OCI-LY3 (cell line): Measurements from ENCODE around the gene ARID1B.

Experiments
- H2AFZ ChIP-seq: fragments of 200-600, 300-600 bp; shearing (Covaris generic); 2 replicates; pipeline ENCODE4 v1.6.0; 2014; ENCODE audit warnings: antibody characterized with exemption, low read depth, low read length
- H3K27ac ChIP-seq: fragments of 200-600, 300-600 bp; sonication (generic); 2 replicates; pipeline ENCODE4 v1.5.1; 2014; ENCODE audit warnings: mild to moderate bottlenecking, low read length, moderate library complexity, mixed read lengths
- H3K27me3 ChIP-seq: fragments of 200-600, 300-600 bp; sonication (generic); 2 replicates; pipeline ENCODE4 v1.6.1; 2014; ENCODE audit warnings: low read depth, low read length, mixed read lengths
- H3K36me3 ChIP-seq: fragments of 200-600, 300-600 bp; sonication (generic); replicated peaks from 2 replicates; pipeline ENCODE3; 2014; ENCODE audit warnings: low read depth, low read length, mixed read lengths
- H3K4me1 ChIP-seq: fragments of 300-600, 200-600 bp; sonication (generic); 2 replicates; pipeline ENCODE4 v1.6.1; 2014; ENCODE audit warnings: low read length, mixed read lengths
- H3K4me2 ChIP-seq: fragments of 200-600, 300-600 bp; sonication (generic); 2 replicates; pipeline ENCODE4 v1.6.1; 2014; ENCODE audit warnings: low read length, mixed read lengths
- H3K4me3 ChIP-seq: fragments of 300-600, 200-600 bp; sonication (generic); 2 replicates; pipeline ENCODE4 v1.5.1; 2014; ENCODE audit warnings: antibody characterized with exemption, mild to moderate bottlenecking, low read length, moderate library complexity
- H3K79me2 ChIP-seq: fragments of 300-600, 200-600 bp; shearing (Covaris generic); 2 replicates; pipeline ENCODE4 v1.6.1; 2014; ENCODE audit warnings: mild to moderate bottlenecking, low read length, mixed read lengths
- H3K9ac ChIP-seq: fragments of 300-600, 200-600 bp; shearing (Covaris generic); 2 replicates; pipeline ENCODE4 v1.6.0; 2014; ENCODE audit warnings: mild to moderate bottlenecking, low read length, moderate library complexity
- H3K9me3 ChIP-seq: fragments of 200-600, 300-600 bp; shearing (Covaris generic); 2 replicates; pipeline ENCODE4 v1.6.1; 2014; ENCODE audit warnings: low read length, mixed read lengths; ENCODE audit not compliant: insufficient read depth
- H4K20me1 ChIP-seq: fragments of 200-600, 300-600 bp; sonication (generic); 2 replicates; pipeline ENCODE4 v1.6.1; 2016; ENCODE audit warnings: low read length, mixed read lengths; ENCODE audit not compliant: insufficient read depth
- EZH2phosphoT487 ChIP-seq: fragments of 200-600 bp; shearing (Covaris generic); IDR thresholded peaks from 2 replicates; pipeline ENCODE4 v1.6.1; 2018; ENCODE audit warnings: antibody characterized with exemption, mixed run types, low read depth
- TF ChIP-seq, protein P1 (sequence below): fragments of 200-600, 300-600 bp; sonication (generic); IDR thresholded peaks from 2 replicates; pipeline ENCODE4 v1.5.1; 2014; ENCODE audit warnings: antibody characterized with exemption, low read length, low read depth

The ARID1B gene

GRCh38 chr6:157021344-157021992 is 244.3 kb downstream of the ARID1B start:
- H3K27me3 ChIP-seq, result no peaks in the 10 kb centered on the region
- no peaks in the 10 kb centered on the region for H3K36me3 ChIP-seq
- peak overlapping the region; percentile 84 for H3K27ac ChIP-seq
- TF ChIP-seq, protein P1, sequence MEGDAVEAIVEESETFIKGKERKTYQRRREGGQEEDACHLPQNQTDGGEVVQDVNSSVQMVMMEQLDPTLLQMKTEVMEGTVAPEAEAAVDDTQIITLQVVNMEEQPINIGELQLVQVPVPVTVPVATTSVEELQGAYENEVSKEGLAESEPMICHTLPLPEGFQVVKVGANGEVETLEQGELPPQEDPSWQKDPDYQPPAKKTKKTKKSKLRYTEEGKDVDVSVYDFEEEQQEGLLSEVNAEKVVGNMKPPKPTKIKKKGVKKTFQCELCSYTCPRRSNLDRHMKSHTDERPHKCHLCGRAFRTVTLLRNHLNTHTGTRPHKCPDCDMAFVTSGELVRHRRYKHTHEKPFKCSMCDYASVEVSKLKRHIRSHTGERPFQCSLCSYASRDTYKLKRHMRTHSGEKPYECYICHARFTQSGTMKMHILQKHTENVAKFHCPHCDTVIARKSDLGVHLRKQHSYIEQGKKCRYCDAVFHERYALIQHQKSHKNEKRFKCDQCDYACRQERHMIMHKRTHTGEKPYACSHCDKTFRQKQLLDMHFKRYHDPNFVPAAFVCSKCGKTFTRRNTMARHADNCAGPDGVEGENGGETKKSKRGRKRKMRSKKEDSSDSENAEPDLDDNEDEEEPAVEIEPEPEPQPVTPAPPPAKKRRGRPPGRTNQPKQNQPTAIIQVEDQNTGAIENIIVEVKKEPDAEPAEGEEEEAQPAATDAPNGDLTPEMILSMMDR, result peak; percentile 22; the same call in 1 of the 2 replicates
- TF ChIP-seq EZH2phosphoT487, result no peak
- peaks cover 48% of the 10 kb centered on the region for H3K79me2 ChIP-seq
- peak overlapping the region; percentile 91 for H3K4me3 ChIP-seq
- peak overlapping the region; percentile 41; the same call in 1 of the 2 replicates for H2AFZ ChIP-seq
- peaks cover 14% of the 10 kb centered on the region for H4K20me1 ChIP-seq
- H3K4me1 ChIP-seq, result peaks cover 20% of the 10 kb centered on the region
- H3K9ac ChIP-seq, result peak overlapping the region; percentile 85
- H3K4me2 ChIP-seq, result peak overlapping the region; percentile 81
- H3K9me3 ChIP-seq, result no peaks in the 10 kb centered on the region

DNA sequence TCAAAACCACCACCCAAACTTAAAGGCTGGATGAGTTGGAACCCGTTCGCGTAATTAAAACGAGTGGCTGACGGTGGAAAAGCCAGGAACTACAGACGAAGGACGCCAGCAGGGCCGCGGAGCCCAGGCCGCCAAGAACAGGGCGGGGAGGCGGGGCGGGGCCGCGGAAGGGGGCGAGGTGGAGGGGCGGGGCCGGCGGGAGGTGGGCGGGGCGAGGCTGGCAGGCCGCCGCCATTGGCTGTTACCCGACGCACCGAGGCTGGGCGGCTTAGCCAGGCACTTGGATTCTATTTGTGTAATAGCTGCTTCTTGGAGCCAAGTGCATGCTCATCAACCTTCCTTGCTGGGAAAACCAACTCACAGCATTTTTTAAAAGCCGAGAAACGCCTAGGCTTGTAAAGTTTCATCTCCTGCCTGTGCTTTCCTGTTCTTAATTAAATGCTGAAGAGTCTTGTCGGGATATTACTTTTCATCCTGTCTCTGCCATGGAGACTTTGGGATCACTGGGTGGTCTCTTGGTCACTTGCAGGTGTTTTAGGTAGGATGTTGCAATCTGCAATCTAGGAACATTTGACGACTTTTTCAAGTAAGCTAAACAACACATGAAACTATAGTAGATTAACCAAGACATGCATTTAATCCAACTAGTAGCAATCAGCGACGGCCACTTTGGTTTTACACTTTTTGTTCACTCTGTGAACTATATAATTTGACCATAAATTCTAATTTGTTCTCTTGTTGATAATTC is 245.0 kb downstream of the ARID1B start:
- Histone ChIP-seq H3K4me1 (peaks cover 20% of the 10 kb centered on the region), H3K79me2 (peaks cover 45% of the 10 kb centered on the region), H3K36me3 (no peaks in the 10 kb centered on the region), H4K20me1 (peaks cover 14% of the 10 kb centered on the region), H3K4me3 (peak overlapping the region; percentile 91), H3K27ac (peak overlapping the region; percentile 84), H3K27me3 (no peaks in the 10 kb centered on the region), H2AFZ (peak overlapping the region; percentile 41; the same call in 1 of the 2 replicates), H3K9ac (peak overlapping the region; percentile 85), H3K9me3 (no peaks in the 10 kb centered on the region), H3K4me2 (peak overlapping the region; percentile 89)
- TF ChIP-seq, protein P1, result no peak
- no peak for TF ChIP-seq EZH2phosphoT487

DNA sequence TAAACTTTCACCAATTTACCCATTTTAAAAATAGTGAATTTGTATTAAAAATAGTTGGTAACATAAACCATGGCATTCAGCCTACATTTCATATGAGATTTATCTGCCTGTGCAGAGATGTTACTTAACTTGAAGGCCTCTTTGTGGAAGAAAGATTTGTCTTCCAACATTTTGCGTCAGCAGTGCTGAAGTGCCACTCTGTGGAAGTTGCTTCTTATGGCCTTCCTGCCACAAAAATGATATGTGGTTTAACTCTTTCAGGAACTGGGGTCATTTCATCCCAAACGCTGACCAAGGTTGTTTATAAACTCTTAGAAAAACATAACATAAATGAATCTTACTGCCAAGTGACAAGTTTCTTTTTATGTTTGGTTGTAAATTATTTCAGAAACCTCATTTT is 246.8 kb downstream of the ARID1B start:
- Histone ChIP-seq H4K20me1 (peaks cover 12% of the 10 kb centered on the region), H3K4me2 (no peak overlapping the region), H3K27me3 (no peaks in the 10 kb centered on the region), H2AFZ (no peak overlapping the region), H3K79me2 (peaks cover 41% of the 10 kb centered on the region), H3K9ac (no peak overlapping the region), H3K27ac (no peak overlapping the region), H3K36me3 (no peaks in the 10 kb centered on the region), H3K9me3 (no peaks in the 10 kb centered on the region), H3K4me1 (peaks cover 15% of the 10 kb centered on the region), H3K4me3 (no peak overlapping the region)
- TF ChIP-seq EZH2phosphoT487, result no peak
- TF ChIP-seq, protein P1, result no peak

GRCh38 chr6:157024745-157025144 is 247.6 kb downstream of the ARID1B start:
- Histone ChIP-seq H2AFZ (no peak overlapping the region), H3K4me2 (no peak overlapping the region)
- no peak for TF ChIP-seq EZH2phosphoT487
- TF ChIP-seq, protein P1, result no peak

More at GRCh38 chr6:157024745-157025144, 247.6 kb downstream of the ARID1B start:
- Histone ChIP-seq H3K79me2 (peaks cover 36% of the 10 kb centered on the region), H4K20me1 (peaks cover 9% of the 10 kb centered on the region; the same call in 1 of the 2 replicates), H3K4me3 (no peak overlapping the region), H3K36me3 (no peaks in the 10 kb centered on the region), H3K9me3 (no peaks in the 10 kb centered on the region), H3K4me1 (peaks cover 7% of the 10 kb centered on the region), H3K9ac (no peak overlapping the region), H3K27ac (no peak overlapping the region), H3K27me3 (no peaks in the 10 kb centered on the region)
